Renal cortex interstitium (tissue), 15 donors: ENCODE results near the gene GRAMD1C. TPM values are rescaled to one million over a fixed set of nuclear protein-coding genes. Genes with fewer than 3 reads are reported as not detected.
A peak's percentile ranks its signal among the peaks of the same experiment; 100 is the strongest.

Source experiments
- DNase-seq, 11 donors: peaks; one replicate each; pipeline ENCODE4 v3.0.0-alpha.2; 2013; ENCODE audit warnings: low read depth in 9 of 11, low spot score in 4 of 11; ENCODE audit errors: extremely low read depth in 1 of 11
- long read RNA-seq, 16 experiments: transcript quantifications; one replicate each; lab custom pipeline, GENCODE V29; 2026
- polyA plus RNA-seq, 3 donors: library from polyadenylated mRNA; unstranded; fragments of 120-200 nt; gene quantifications; one replicate each; pipeline ENCODE4 v1.2.1, GENCODE V29; 2013; ENCODE audit not compliant: insufficient read length in 3 of 3

The GRAMD1C gene
- polyA plus RNA-seq, result 10 to 100 TPM; 18.8 to 30.6 (median 27.4) TPM
- long read RNA-seq, donor 1, full-length matches to known transcripts, result 2 of 2 reads
- long read RNA-seq, donor 1, partial matches to known transcripts, result 0 of 2 reads
- long read RNA-seq, donor 1, other reads (novel, unspliced or antisense), result 0 of 2 reads
- long read RNA-seq, donor 2, result 0 reads
- long read RNA-seq, donor 3, full-length matches to known transcripts, result 4 of 4 reads
- long read RNA-seq, donor 3, partial matches to known transcripts, result 0 of 4 reads
- long read RNA-seq, donor 3, other reads (novel, unspliced or antisense), result 0 of 4 reads
- long read RNA-seq, donor 4, partial matches to known transcripts, result 0 of 1 reads
- long read RNA-seq, donor 4, other reads (novel, unspliced or antisense), result 0 of 1 reads
- long read RNA-seq, donor 5, result 0 reads
- long read RNA-seq, donor 6, partial matches to known transcripts, result 0 of 1 reads
- long read RNA-seq, donor 6, other reads (novel, unspliced or antisense), result 0 of 1 reads
- long read RNA-seq, donor 7, partial matches to known transcripts, result 0 of 2 reads
- long read RNA-seq, donor 7, other reads (novel, unspliced or antisense), result 0 of 2 reads
- long read RNA-seq, donor 8, partial matches to known transcripts, result 0 of 5 reads
- long read RNA-seq, donor 8, other reads (novel, unspliced or antisense), result 0 of 5 reads
- long read RNA-seq, donor 9, full-length matches to known transcripts, result 1 of 1 reads
- long read RNA-seq, donor 9, partial matches to known transcripts, result 0 of 1 reads
- long read RNA-seq, donor 9, other reads (novel, unspliced or antisense), result 0 of 1 reads
- long read RNA-seq, donor 10, partial matches to known transcripts, result 0 of 2 reads
- long read RNA-seq, donor 10, other reads (novel, unspliced or antisense), result 0 of 2 reads
- long read RNA-seq, donor 11, full-length matches to known transcripts, result 2 of 2 reads
- long read RNA-seq, donor 11, partial matches to known transcripts, result 0 of 2 reads
- long read RNA-seq, donor 11, other reads (novel, unspliced or antisense), result 0 of 2 reads
- long read RNA-seq, donor 12, full-length matches to known transcripts, result 1 of 1 reads
- long read RNA-seq, donor 12, partial matches to known transcripts, result 0 of 1 reads
- long read RNA-seq, donor 12, other reads (novel, unspliced or antisense), result 0 of 1 reads
- long read RNA-seq, donor 13, partial matches to known transcripts, result 0 of 1 reads
- long read RNA-seq, donor 13, other reads (novel, unspliced or antisense), result 0 of 1 reads
- long read RNA-seq, donor 14, partial matches to known transcripts, result 0 of 1 reads
- long read RNA-seq, donor 14, other reads (novel, unspliced or antisense), result 0 of 1 reads
- long read RNA-seq, donor 15, partial matches to known transcripts, result 5 of 6 reads
- long read RNA-seq, donor 15, other reads (novel, unspliced or antisense), result 0 of 6 reads
- long read RNA-seq, donor 16, full-length matches to known transcripts, result 6 of 6 reads
- long read RNA-seq, donor 16, partial matches to known transcripts, result 0 of 6 reads
- long read RNA-seq, donor 16, other reads (novel, unspliced or antisense), result 0 of 6 reads

- peak; percentile 60 to 88 (median 85) for DNase-seq
Measured at GRCh38 chr3:113838631-113839209, at the start of gene GRAMD1C. Gene GRAMD1C (plus strand): TSS chr3:113838788. CDS start chr3:113838910, 122 bp downstream.

DNA sequence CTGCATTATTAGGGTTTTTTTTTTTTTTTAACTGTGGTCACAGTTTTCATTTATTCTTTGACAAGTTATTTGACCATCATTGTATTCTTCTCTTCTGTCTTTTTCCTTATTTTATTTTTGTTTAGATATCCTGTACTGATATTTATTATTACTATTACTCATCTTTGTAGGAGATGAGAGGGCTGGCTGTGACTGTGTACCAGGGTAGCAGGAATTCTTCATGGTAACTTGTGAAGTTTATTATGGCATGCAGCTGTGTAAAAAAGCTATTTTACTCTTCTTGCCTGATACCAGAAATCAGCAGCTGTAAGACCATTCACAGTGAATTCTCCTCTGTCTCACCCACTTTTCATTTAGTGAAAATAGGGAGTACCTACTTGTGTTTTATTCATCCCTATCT lies 47.2 kb upstream of the GRAMD1C start:
- DNase-seq, result no peak

- DNase-seq, result no peak
Measured at GRCh38 chr3:113794526-113794925, 44.1 kb upstream of the GRAMD1C start.

DNA sequence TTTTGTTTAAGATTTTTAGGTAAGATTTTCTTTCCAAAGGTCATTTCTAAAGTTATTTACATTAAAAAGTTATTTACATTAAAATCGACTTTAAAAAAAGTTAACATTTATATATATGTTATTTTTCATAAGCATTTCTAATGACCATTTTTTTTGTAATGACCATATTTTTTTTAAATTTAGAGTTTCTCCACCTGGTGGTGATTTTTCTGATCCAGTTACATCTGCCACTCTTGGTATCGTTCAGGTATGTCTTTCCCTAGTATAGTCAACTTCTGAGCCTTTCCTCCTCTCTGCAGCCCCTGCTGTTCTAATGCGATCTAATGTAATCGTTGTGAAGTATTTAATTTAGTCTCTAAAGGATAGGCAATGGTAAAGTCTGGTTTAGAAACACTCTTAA lies 42.9 kb upstream of the GRAMD1C start:
- DNase-seq, result no peak

DNA sequence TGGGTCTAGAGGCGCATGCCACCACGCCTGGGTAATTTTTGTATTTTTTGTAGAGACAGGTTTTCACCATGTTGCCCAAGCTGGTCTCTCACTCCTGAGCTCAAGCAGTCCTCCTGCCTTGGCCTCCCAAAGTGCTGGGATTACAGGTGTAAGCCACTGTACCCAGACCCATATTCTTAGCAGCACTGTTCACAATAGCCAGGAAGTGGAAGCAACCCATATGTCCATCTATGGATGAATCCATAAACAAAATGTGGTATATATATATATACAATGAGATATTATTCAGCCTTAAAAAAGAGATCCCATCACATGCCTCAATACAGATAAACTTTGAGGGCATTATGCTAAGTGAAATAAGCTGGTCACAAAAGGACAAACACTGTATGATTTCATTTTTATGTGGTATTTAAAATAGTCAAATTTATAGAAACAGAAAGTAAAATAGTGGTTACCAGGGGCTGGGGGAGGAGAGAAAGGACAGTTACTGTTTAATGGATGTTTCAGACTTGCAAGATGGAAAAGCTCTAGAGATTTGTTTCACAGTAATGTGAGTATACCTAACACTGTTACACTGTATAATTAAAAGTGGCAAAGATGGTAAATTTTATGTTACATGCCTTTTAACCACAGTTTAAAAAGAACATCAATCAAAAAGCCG lies 35.7 kb upstream of the GRAMD1C start:
- no peak for DNase-seq

- DNase-seq, result peak in 2 of 11 donors; percentile 16 to 20
Measured at GRCh38 chr3:113804661-113805060, 33.9 kb upstream of the GRAMD1C start.

DNA sequence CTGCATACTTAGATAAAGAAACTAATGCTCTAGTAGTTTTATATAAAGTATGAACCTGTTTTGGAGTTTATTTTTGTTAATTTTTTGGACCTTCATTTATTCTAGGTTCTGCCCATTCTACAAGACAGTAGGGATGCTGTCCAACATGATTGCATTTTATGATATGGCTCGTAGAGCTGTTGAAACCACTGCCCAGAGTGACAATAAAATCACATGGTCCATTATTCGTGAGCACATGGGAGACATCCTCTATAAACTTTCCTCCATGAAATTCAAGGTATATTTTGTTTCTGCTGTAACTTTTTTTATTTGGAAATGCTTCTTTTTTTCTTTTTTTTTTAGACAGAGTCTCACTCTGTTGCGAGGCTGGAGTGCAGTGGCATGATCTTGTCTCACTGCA lies 33.3 kb upstream of the GRAMD1C start:
- DNase-seq, result no peak

DNA sequence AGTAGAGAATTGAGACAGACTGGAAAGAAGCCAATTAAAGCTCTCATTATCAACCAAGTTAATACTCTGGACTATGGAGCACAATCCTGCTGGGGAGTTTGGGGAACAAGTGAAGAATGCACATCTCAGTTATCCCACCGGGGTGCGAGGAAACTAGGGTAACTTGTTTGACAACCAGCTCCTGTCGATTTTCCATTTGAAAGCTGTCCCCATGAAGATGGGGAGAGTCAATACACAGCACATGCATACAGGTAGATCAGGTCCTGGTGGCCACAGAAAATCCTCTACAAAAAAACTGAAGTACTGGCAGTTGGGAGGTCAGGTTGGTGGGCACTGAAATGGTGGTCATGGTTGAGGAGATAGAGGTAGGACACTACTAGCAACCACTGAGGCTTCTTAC lies 25.7 kb upstream of the GRAMD1C start:
- no peak for DNase-seq

GRCh38 chr3:113819866-113820265 lies 18.7 kb upstream of the GRAMD1C start:
- no peak for DNase-seq

DNA sequence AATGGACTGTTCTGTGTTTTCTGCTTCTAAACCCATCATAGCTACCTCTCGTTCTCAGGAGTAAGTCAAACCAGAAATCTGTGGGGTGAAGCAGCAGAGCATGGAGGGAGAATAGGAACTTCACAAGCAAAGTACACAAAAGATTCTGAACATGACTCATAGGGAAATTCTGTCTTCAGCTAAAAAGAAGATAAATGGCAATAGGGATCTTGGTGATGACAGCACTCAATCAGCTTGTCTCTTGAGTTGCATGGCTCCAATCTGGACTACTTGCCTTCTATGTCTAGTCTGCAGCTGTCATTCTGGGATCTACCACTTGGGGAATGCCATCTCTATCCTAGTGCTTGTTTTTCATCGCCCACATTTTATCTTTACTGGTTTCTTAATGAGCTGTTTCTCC lies 13.5 kb upstream of the GRAMD1C start:
- no peak for DNase-seq

DNA sequence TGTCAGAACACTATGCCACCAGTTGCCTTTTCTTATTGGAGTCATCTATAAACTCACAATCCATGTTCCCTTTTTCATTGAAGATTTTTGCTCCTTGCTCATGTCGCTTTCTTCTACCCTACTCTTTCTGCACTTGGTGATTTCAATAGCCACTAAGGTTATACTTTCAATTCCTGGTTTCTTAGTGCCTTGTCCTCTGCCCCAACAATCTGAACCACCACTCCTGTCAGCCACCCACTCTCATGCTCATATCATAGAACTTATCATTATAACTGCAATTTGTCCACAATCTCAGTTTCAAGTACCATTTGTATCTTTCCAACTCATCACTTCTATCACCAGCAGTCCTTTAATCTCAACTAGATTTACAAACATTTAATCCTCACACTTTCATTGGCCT lies 10.0 kb upstream of the GRAMD1C start:
- no peak for DNase-seq

DNA sequence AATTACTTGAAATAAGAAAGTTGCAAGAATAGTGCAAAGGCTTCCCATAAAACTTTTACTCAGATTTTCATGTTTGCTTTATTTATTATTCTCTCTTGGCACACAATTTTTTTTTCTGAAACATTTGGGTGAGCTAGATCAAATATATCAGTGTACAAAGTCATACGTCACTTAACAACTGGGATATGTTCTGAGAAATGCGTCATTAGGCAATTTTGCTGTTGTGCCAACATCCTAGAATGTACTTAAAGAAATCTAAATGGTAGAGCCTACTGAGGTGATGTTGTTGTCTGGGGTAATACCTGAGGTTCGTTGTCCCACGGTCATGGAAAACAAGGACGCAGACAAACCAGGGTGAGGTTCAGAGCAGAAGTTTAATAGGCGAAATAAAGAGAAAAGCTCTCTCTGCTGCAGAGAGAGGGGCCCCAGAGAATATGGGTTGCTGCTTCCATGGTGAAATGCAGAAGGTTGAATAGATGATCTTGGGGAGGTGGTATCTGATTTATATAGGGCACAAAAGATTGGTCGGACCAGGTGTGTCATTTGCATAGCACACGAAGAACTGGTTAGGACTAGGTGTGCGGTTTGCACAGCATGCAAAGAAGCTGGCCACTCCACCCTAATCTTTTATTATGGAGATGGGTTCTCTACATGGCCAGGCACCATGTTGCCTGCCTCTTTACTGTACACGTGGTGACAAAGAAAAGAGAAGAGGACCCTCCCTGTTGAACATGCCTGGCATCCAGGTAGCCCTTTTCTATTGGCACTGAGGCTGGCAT lies 8.8 kb upstream of the GRAMD1C start:
- no peak for DNase-seq

GRCh38 chr3:113831103-113831355 lies 7.6 kb upstream of the GRAMD1C start:
- DNase-seq, result no peak

- DNase-seq, result no peak
Measured at GRCh38 chr3:113832477-113833164, 6.0 kb upstream of the GRAMD1C start.

DNA sequence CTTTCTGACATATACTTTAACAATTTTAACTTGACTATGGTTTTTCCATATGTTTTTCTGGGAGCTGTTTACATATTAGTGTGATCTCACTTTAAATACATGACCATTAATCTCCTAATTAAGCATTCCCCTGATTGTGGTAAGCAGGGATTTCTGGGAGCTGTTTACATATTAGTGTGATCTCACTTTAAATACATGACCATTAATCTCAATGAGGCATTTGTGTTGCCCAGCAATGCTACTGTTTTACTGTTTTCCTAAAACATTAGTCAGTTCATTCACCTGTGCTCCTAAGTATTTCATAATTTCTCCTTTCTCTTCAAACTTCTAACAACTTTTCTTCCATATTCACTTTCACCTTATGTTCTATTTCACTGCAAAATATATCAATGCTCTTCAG lies 3.6 kb upstream of the GRAMD1C start:
- no peak for DNase-seq

DNA sequence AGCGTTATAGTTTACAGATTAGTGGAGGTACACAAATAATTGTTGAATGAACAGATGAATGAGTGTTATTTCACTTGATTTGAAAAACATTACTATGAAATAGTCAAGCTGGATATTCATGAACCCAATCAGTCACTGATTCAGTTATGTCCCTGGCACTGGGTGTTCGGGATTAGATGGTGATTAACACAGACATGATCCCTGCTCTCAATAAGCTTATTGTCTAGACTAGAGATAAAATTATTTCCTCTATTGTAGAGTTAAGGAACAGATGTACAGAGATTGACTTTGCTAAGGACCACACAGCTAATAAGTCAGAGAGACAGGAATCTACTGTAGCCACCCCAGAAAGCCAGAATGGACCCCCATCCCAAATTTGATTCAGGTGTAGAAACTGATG lies 963 bp downstream of the GRAMD1C start:
- no peak for DNase-seq

- DNase-seq, result peak in 8 of 11 donors; percentile 9 to 54 (median 28)
Measured at GRCh38 chr3:113844622-113845222, 6.1 kb downstream of the GRAMD1C start.
